HEK293 (cell line): ENCODE data around the gene DGCR2.

Experiments
- CTCF ChIA-PET: fragments of 350-600 bp; formaldehyde crosslinking; extraction: SDS; loops from one replicate; lab custom pipeline; 2021; ENCODE audit warnings: antibody characterized with exemption; lab: Yijun Ruan, JAX
- POLR2A ChIA-PET: fragments of 300-600 bp; formaldehyde crosslinking; extraction: SDS; loops from one replicate; lab custom pipeline; 2020; ENCODE audit warnings: antibody characterized with exemption, inconsistent platforms; lab: Yijun Ruan, JAX
- H3K27ac ChIP-seq: fragments of 200-500 bp; sonication (Bioruptor generic); 2 replicates; pipeline ENCODE4 v1.5.1; 2014; ENCODE audit warnings: low read depth, low read length, control low read depth, inconsistent platforms; ENCODE audit errors: extremely low read depth
- H3K36me3 ChIP-seq, 2 experiments: fragments of 200-500 bp in 1 of 2; sonication (Bioruptor generic) in 1 of 2; 1 replicate in 1 of 2; 2 replicates in 1 of 2; pipeline ENCODE4 v1.5.1; 2014 to 2017; ENCODE audit warnings: inconsistent platforms in 2 of 2, low read length in 2 of 2; ENCODE audit not compliant: control insufficient read depth in 2 of 2, insufficient read depth in 1 of 2
- H3K4me1 ChIP-seq: fragments of 200-500 bp; sonication (Bioruptor generic); 2 replicates; pipeline ENCODE4 v1.5.1; 2014; ENCODE audit warnings: mild to moderate bottlenecking, low read length, inconsistent platforms; ENCODE audit not compliant: control insufficient read depth, insufficient read depth
- H3K4me3 ChIP-seq: 2 replicates; pipeline ENCODE4 v1.5.1; 2011; ENCODE audit warnings: low read depth, mild to moderate bottlenecking, control low read depth, low read length, moderate library complexity
- H3K9me3 ChIP-seq: fragments of 200-500 bp; sonication (Bioruptor generic); 2 replicates; pipeline ENCODE4 v1.5.1; 2014; ENCODE audit warnings: low read depth, low read length, inconsistent platforms; ENCODE audit not compliant: control insufficient read depth, insufficient read depth
- GLI4 ChIP-seq: fragments of 450-650 bp; formaldehyde crosslinking; IDR thresholded peaks from 2 replicates; pipeline ENCODE4 v1.5.1; 2016; ENCODE audit warnings: missing biosample characterization, missing genetic modification characterization
- HOXD13 ChIP-seq: sonication (generic); formaldehyde crosslinking; IDR thresholded peaks from 2 replicates; pipeline ENCODE4 v1.8.0; 2022; ENCODE audit warnings: missing genetic modification reagents, borderline replicate concordance
- KLF8 ChIP-seq: fragments of 450-650 bp; formaldehyde crosslinking; IDR thresholded peaks from 2 replicates; pipeline ENCODE4 v1.5.1; 2016; ENCODE audit warnings: missing biosample characterization, missing genetic modification characterization
- MEIS1 ChIP-seq: sonication (generic); formaldehyde crosslinking; IDR thresholded peaks from 2 replicates; pipeline ENCODE4 v1.8.1; 2022; ENCODE audit warnings: missing genetic modification reagents, mild to moderate bottlenecking, borderline replicate concordance
- MYNN ChIP-seq: fragments of 450-650 bp; formaldehyde crosslinking; IDR thresholded peaks from 2 replicates; pipeline ENCODE4 v1.5.1; 2016; ENCODE audit warnings: missing biosample characterization, missing genetic modification characterization, borderline replicate concordance
- MZF1 ChIP-seq: fragments of 450-650 bp; formaldehyde crosslinking; IDR thresholded peaks from 2 replicates; pipeline ENCODE4 v1.5.1; 2017; ENCODE audit warnings: missing biosample characterization, missing genetic modification characterization, borderline replicate concordance
- SP3 ChIP-seq: fragments of 450-650 bp; formaldehyde crosslinking; IDR thresholded peaks from 2 replicates; pipeline ENCODE4 v1.5.1; 2016; ENCODE audit warnings: missing biosample characterization, missing genetic modification characterization
- TCF7L2 ChIP-seq: IDR thresholded peaks from 2 replicates; pipeline ENCODE4 v1.6.1; 2011; ENCODE audit warnings: low read depth, mild to moderate bottlenecking, inconsistent platforms, low read length, moderate library complexity, borderline replicate concordance
- ZNF114 ChIP-seq: fragments of 450-650 bp; formaldehyde crosslinking; IDR thresholded peaks from 2 replicates; pipeline ENCODE4 v1.5.0; 2017; ENCODE audit warnings: missing biosample characterization, missing genetic modification characterization
- ZNF155 ChIP-seq: fragments of 450-650 bp; formaldehyde crosslinking; IDR thresholded peaks from 2 replicates; pipeline ENCODE4 v1.5.1; 2016; ENCODE audit warnings: missing biosample characterization, missing genetic modification characterization
- ZNF19 ChIP-seq: fragments of 450-650 bp; formaldehyde crosslinking; IDR thresholded peaks from 2 replicates; pipeline ENCODE4; 2016; ENCODE audit warnings: missing biosample characterization, missing genetic modification characterization, low read depth
- ZNF24 ChIP-seq: fragments of 450-650 bp; formaldehyde crosslinking; IDR thresholded peaks from 2 replicates; pipeline ENCODE4 v1.5.1; 2016; ENCODE audit warnings: missing biosample characterization, missing genetic modification characterization
- ZNF248 ChIP-seq: fragments of 450-650 bp; formaldehyde crosslinking; IDR thresholded peaks from 2 replicates; pipeline ENCODE4 v1.5.1; 2017; ENCODE audit warnings: missing biosample characterization, missing genetic modification characterization
- ZNF311 ChIP-seq: fragments of 450-650 bp; formaldehyde crosslinking; IDR thresholded peaks from 2 replicates; pipeline ENCODE4 v1.5.1; 2017; ENCODE audit warnings: missing biosample characterization, missing genetic modification characterization, borderline replicate concordance
- ZNF433 ChIP-seq: fragments of 450-650 bp; formaldehyde crosslinking; IDR thresholded peaks from 2 replicates; pipeline ENCODE4 v1.5.1; 2016; ENCODE audit warnings: missing biosample characterization, missing genetic modification characterization, low read depth
- ZNF473 ChIP-seq: fragments of 450-650 bp; formaldehyde crosslinking; IDR thresholded peaks from 2 replicates; pipeline ENCODE4 v1.5.1; 2017; ENCODE audit warnings: missing biosample characterization, missing genetic modification characterization
- ZNF530 ChIP-seq: fragments of 450-650 bp; formaldehyde crosslinking; IDR thresholded peaks from 2 replicates; pipeline ENCODE4 v1.5.1; 2016; ENCODE audit warnings: low read depth, missing biosample characterization, missing genetic modification characterization
- ZNF664 ChIP-seq: fragments of 450-650 bp; formaldehyde crosslinking; IDR thresholded peaks from 2 replicates; pipeline ENCODE4 v1.5.1; 2016; ENCODE audit warnings: missing biosample characterization, missing genetic modification characterization
- ZNF830 ChIP-seq: fragments of 450-650 bp; IDR thresholded peaks from 2 replicates; pipeline ENCODE4 v1.5.0; 2018; ENCODE audit warnings: missing biosample characterization, missing genetic modification characterization, low read depth, mild to moderate bottlenecking, moderate library complexity
- ZNF843 ChIP-seq: fragments of 450-650 bp; formaldehyde crosslinking; IDR thresholded peaks from 2 replicates; pipeline ENCODE4 v1.5.1; 2016; ENCODE audit warnings: missing biosample characterization, missing genetic modification characterization
- ZSCAN30 ChIP-seq: fragments of 450-650 bp; IDR thresholded peaks from 2 replicates; pipeline ENCODE4 v1.5.1; 2018; ENCODE audit warnings: missing biosample characterization, mild to moderate bottlenecking, missing genetic modification characterization, moderate library complexity
- TF ChIP-seq, protein P1 (sequence below): fragments of 450-650 bp; formaldehyde crosslinking; IDR thresholded peaks from 2 replicates; pipeline ENCODE4 v1.5.1; 2016; ENCODE audit warnings: missing biosample characterization, missing genetic modification characterization
- TF ChIP-seq, protein P2 (sequence below): fragments of 450-650 bp; formaldehyde crosslinking; IDR thresholded peaks from 2 replicates; pipeline ENCODE4 v1.5.1; 2016; ENCODE audit warnings: missing biosample characterization, missing genetic modification characterization, borderline replicate concordance
- TF ChIP-seq, protein P3 (sequence below): fragments of 450-650 bp; formaldehyde crosslinking; IDR thresholded peaks from 2 replicates; pipeline ENCODE4 v1.5.1; 2016; ENCODE audit warnings: missing biosample characterization, missing genetic modification characterization
- TF ChIP-seq, protein P4 (sequence below): fragments of 450-650 bp; formaldehyde crosslinking; IDR thresholded peaks from 2 replicates; pipeline ENCODE4 v1.5.1; 2017; ENCODE audit warnings: missing biosample characterization, mild to moderate bottlenecking, missing genetic modification characterization, moderate library complexity

DGCR2 gene

DNA sequence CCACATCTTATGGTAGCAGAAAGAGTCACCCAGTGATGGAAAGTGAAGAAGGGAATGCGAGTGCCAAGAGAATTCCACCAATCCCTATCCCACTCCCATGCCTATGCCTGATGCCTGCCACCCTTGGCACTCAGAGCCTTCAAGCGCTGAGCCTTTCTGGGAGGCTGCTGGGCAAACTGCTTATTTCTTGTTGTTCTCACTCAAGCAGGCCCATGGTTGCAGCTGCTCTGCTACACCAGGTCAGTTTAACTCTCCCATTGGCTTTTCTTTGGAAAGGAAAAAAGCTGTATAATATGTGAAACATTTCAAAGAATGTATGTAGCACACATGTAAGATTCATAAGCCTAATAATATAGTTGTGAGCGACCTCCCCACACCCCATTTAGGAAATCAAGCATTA, 41.4 kb downstream of the DGCR2 start:
- no peak overlapping the region for H3K27ac ChIP-seq
- ChIA-PET CTCF (no interaction called here), POLR2A (no interaction called here)
- H3K4me3 ChIP-seq: no peak overlapping the region
- TF ChIP-seq ZNF830 (no peak), ZNF248 (tag by site-specific recombination) (no peak), MEIS1 (CRISPR knock-in tag) (no peak), ZNF155 (tag by site-specific recombination) (no peak), SP3 (tag by site-specific recombination) (no peak), ZNF843 (tag by site-specific recombination) (no peak), ZNF530 (tag by site-specific recombination) (no peak), ZNF24 (no peak), ZNF114 (tag by site-specific recombination) (no peak), ZSCAN30 (tag by site-specific recombination) (no peak), ZNF433 (no peak), MYNN (no peak), KLF8 (tag by site-specific recombination) (no peak)
- TF ChIP-seq, protein P1, sequence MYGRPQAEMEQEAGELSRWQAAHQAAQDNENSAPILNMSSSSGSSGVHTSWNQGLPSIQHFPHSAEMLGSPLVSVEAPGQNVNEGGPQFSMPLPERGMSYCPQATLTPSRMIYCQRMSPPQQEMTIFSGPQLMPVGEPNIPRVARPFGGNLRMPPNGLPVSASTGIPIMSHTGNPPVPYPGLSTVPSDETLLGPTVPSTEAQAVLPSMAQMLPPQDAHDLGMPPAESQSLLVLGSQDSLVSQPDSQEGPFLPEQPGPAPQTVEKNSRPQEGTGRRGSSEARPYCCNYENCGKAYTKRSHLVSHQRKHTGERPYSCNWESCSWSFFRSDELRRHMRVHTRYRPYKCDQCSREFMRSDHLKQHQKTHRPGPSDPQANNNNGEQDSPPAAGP (tag by site-specific recombination): no peak
- H3K9me3 ChIP-seq: no peaks in the 10 kb centered on the region
- peaks cover 5 to 34% of the 10 kb centered on the region in 2 experiments for H3K36me3 ChIP-seq
- peaks cover 5% of the 10 kb centered on the region for H3K4me1 ChIP-seq

DNA sequence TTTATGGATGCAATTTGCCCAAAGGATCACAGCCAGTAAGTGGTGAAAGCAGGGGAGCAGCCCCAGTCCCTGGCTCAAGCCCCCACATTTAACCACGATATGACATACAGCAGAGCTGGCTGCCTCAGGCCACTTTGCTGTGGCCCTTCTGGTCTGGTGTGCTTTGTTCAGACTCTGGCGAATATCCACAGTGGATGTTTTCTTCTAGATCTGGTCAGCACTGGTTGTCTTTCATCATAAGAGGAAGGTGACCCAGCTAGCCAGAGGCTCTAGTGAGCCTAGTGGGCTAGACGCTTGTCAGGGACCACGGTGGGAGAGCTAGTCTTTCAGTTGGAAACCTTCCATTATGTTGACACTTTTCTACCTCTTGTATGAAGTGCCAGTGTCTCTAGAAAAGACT, 42.5 kb downstream of the DGCR2 start:
- H3K36me3 ChIP-seq: peaks cover 5 to 29% of the 10 kb centered on the region in 2 experiments
- no peak overlapping the region for H3K4me3 ChIP-seq
- TF ChIP-seq, protein P2, sequence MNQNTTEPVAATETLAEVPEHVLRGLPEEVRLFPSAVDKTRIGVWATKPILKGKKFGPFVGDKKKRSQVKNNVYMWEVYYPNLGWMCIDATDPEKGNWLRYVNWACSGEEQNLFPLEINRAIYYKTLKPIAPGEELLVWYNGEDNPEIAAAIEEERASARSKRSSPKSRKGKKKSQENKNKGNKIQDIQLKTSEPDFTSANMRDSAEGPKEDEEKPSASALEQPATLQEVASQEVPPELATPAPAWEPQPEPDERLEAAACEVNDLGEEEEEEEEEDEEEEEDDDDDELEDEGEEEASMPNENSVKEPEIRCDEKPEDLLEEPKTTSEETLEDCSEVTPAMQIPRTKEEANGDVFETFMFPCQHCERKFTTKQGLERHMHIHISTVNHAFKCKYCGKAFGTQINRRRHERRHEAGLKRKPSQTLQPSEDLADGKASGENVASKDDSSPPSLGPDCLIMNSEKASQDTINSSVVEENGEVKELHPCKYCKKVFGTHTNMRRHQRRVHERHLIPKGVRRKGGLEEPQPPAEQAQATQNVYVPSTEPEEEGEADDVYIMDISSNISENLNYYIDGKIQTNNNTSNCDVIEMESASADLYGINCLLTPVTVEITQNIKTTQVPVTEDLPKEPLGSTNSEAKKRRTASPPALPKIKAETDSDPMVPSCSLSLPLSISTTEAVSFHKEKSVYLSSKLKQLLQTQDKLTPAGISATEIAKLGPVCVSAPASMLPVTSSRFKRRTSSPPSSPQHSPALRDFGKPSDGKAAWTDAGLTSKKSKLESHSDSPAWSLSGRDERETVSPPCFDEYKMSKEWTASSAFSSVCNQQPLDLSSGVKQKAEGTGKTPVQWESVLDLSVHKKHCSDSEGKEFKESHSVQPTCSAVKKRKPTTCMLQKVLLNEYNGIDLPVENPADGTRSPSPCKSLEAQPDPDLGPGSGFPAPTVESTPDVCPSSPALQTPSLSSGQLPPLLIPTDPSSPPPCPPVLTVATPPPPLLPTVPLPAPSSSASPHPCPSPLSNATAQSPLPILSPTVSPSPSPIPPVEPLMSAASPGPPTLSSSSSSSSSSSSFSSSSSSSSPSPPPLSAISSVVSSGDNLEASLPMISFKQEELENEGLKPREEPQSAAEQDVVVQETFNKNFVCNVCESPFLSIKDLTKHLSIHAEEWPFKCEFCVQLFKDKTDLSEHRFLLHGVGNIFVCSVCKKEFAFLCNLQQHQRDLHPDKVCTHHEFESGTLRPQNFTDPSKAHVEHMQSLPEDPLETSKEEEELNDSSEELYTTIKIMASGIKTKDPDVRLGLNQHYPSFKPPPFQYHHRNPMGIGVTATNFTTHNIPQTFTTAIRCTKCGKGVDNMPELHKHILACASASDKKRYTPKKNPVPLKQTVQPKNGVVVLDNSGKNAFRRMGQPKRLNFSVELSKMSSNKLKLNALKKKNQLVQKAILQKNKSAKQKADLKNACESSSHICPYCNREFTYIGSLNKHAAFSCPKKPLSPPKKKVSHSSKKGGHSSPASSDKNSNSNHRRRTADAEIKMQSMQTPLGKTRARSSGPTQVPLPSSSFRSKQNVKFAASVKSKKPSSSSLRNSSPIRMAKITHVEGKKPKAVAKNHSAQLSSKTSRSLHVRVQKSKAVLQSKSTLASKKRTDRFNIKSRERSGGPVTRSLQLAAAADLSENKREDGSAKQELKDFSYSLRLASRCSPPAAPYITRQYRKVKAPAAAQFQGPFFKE (tag by site-specific recombination): no peak
- TF ChIP-seq ZNF664 (tag by site-specific recombination) (no peak), HOXD13 (CRISPR knock-in tag) (no peak), ZNF19 (tag by site-specific recombination) (no peak), ZNF311 (tag by site-specific recombination) (no peak), ZNF473 (tag by site-specific recombination) (no peak), TCF7L2 (no peak), MZF1 (tag by site-specific recombination) (no peak), GLI4 (tag by site-specific recombination) (no peak)
- TF ChIP-seq, protein P3, sequence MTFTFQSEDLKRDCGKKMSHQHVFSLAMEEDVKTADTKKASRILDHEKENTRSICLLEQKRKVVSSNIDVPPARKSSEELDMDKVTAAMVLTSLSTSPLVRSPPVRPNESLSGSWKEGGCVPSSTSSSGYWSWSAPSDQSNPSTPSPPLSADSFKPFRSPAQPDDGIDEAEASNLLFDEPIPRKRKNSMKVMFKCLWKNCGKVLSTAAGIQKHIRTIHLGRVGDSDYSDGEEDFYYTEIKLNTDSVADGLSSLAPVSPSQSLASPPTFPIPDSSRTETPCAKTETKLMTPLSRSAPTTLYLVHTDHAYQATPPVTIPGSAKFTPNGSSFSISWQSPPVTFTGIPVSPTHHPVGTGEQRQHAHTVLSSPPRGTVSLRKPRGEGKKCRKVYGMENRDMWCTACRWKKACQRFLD (tag by site-specific recombination): no peak
- TF ChIP-seq, protein P4, sequence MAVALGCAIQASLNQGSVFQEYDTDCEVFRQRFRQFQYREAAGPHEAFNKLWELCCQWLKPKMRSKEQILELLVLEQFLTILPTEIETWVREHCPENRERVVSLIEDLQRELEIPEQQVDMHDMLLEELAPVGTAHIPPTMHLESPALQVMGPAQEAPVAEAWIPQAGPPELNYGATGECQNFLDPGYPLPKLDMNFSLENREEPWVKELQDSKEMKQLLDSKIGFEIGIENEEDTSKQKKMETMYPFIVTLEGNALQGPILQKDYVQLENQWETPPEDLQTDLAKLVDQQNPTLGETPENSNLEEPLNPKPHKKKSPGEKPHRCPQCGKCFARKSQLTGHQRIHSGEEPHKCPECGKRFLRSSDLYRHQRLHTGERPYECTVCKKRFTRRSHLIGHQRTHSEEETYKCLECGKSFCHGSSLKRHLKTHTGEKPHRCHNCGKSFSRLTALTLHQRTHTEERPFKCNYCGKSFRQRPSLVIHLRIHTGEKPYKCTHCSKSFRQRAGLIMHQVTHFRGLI (tag by site-specific recombination): no peak
- CTCF ChIA-PET: interaction anchor here (0.6 to 0.7 kb wide), 2 partner anchors 18 to 138 kb away, joined by 3 read pairs; no protein-coding TSS in a partner anchor
- no peaks in the 10 kb centered on the region for H3K9me3 ChIP-seq
- no peak overlapping the region for H3K27ac ChIP-seq
- H3K4me1 ChIP-seq: no peaks in the 10 kb centered on the region
- POLR2A ChIA-PET: no interaction called here
